GM18507 (cell line): Measurements from ENCODE around the gene ABCG4.
"Not testable (repeated sequence)": the region's sequence is repeated elsewhere in the genome, so short reads cannot be mapped to it uniquely, and the experiment has no call there.

ENCODE experiments used
- DNase-seq: peaks from one replicate; pipeline ENCODE4 v3.0.0; 2011; ENCODE audit warnings: low read depth; ENCODE audit not compliant: insufficient read length; ENCODE audit errors: extremely low spot score
- FAIRE-seq: peaks from 2 replicates; lab custom pipeline; 2011; peaks lifted over from hg19 to GRCh38; lab: Jason Lieb, UNC

Gene ABCG4

DNA sequence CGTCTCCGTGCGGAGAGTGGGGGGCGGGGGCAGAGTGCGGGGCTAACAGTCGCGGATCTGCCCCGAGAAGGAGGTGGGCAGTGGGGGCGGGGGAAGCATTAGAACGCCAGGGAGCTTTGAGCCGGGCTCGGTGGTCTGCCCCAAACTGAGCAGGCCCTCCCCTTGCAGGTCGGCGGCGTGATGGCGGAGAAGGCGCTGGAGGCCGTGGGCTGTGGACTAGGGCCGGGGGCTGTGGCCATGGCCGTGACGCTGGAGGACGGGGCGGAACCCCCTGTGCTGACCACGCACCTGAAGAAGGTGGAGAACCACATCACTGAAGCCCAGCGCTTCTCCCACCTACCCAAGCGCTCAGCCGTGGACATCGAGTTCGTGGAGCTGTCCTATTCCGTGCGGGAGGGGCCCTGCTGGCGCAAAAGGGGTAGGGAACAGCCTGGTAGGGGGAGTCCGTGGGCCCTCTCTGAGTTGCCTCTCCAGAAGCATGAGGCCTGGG, 979 bp downstream of the ABCG4 start:
- DNase-seq (no peak), FAIRE-seq (no peak)

- FAIRE-seq = no peak
- DNase-seq = no peak
Observed at GRCh38 chr11:119152043-119152442, 3.2 kb downstream of the ABCG4 start.

GRCh38 chr11:119152604-119153003, 3.8 kb downstream of the ABCG4 start:
- DNase-seq (no peak), FAIRE-seq (no peak)

- DNase-seq (no peak), FAIRE-seq (no peak)
Observed at GRCh38 chr11:119153049-119153818, 4.4 kb downstream of the ABCG4 start.

GRCh38 chr11:119154178-119154577, 5.3 kb downstream of the ABCG4 start:
- DNase-seq (no peak), FAIRE-seq (no peak)

DNA sequence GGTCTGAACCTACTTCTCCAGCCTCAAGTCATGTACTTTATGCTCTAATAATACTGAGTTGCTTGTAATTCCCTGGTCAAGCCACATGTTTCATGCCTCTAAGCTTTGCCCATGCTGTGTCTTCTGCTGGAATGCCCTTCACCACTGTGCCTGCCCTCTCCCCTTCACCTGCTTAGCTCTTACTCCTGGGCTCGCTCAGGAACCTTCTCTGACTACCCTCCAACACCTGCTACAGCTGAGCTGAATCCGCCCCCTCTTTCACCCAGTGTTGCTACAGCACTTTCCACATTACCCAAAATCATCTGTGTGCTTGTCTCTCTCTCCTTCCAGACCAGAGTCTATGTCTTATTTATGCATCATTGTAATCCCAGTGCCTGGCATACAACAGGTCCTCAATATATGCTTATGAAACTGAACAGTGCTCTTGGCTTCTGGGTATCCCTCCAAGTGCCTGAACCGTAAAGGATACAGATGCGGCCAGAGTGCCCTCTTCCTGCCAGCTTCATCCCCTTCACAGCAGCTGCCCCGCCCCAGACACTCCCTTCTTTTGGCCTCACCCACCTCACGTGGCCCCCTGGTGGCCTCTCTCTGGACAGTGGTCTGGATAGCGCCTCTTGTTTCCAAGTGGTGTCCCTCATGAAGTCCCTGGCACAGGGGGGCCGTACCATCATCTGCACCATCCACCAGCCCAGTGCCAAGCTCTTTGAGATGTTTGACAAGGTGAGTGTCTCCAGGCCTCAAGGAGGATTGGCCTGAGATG, 7.1 kb downstream of the ABCG4 start:
- FAIRE-seq = no peak
- DNase-seq = no peak

- DNase-seq = no peak
- no peak for FAIRE-seq
Observed at GRCh38 chr11:119156496-119156895, 7.6 kb downstream of the ABCG4 start.

GRCh38 chr11:119157063-119157462, 8.2 kb downstream of the ABCG4 start:
- FAIRE-seq (no peak), DNase-seq (no peak)

DNA sequence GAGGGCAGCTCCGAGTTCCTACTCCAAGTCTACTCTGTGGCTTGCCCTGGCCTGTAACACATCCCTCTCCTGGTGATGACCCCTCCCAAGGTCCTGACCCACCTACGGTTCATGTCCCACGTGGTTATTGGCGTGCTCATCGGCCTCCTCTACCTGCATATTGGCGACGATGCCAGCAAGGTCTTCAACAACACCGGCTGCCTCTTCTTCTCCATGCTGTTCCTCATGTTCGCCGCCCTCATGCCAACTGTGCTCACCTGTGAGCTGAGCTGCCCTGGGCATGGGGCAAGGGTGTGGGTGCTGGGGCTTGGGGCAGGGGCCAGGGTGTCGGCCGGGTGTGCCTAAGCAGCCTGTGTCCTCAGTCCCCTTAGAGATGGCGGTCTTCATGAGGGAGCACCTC, 9.6 kb downstream of the ABCG4 start:
- FAIRE-seq (no peak), DNase-seq (no peak)

GRCh38 chr11:119160151-119160550, 11.3 kb downstream of the ABCG4 start:
- DNase-seq = no peak
- no peak for FAIRE-seq

DNA sequence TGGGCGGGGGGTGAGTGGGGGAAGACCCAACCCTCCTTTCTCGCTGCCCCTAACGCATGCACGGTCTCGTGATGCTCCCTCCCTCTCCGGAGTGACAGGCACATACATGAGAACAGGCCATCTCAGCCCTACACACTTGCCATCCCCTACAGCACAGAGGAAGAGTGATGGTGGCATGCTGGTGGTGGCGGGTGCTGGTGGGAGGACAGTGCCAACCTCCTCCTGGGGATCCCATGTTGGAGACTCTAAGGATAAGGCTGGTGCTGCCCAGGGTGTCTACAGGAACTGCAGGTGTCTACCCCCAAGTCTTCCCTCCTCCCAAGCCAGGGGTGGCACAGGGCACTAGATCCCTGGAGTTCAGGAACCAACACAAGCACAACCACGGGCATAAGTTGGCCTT, 13.0 kb downstream of the ABCG4 start:
- FAIRE-seq = no peak
- DNase-seq = no peak

DNA sequence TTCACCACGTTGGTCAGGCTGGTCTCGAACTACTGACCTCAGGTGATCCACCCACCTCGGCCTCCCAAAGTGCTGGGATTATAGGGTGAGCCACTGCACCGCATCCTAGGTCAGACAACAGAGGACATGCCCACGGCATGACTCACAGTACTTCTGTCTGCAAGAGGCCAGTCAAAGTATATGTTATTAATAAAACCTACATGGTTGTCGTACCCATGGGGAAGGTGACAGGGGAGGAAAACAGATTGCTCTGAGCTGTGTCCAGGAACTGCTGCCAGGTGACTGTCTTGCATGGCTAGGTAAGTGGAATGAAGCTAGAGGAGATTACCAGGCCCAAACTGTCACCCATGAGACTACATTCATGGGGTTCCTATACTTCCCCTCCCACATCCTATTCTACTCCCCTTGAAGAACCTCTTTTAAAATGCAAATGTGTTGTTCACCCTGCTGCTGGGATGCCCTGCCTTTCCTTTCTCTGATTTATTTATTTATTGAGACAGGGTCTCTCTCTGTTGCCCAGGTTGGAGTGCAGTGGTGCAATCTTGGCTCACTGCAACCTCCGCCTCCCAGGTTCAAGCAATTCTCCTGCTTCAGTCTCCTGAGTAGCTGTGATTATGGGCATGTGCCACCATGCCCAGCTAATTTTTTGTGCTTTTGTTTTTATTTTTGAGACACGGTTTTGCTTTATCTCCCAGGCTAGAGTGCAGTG, 17.7 kb downstream of the ABCG4 start:
- FAIRE-seq = no peak

GRCh38 chr11:119167077-119167458, 18.2 kb downstream of the ABCG4 start:
- FAIRE-seq, DNase-seq: not testable (repeated sequence)

More for the DNA sequence above, 17.7 kb downstream of the ABCG4 start:
- DNase-seq = no peak

GRCh38 chr11:119167933-119168332, 19.1 kb downstream of the ABCG4 start:
- no peak for DNase-seq
- FAIRE-seq = no peak

DNA sequence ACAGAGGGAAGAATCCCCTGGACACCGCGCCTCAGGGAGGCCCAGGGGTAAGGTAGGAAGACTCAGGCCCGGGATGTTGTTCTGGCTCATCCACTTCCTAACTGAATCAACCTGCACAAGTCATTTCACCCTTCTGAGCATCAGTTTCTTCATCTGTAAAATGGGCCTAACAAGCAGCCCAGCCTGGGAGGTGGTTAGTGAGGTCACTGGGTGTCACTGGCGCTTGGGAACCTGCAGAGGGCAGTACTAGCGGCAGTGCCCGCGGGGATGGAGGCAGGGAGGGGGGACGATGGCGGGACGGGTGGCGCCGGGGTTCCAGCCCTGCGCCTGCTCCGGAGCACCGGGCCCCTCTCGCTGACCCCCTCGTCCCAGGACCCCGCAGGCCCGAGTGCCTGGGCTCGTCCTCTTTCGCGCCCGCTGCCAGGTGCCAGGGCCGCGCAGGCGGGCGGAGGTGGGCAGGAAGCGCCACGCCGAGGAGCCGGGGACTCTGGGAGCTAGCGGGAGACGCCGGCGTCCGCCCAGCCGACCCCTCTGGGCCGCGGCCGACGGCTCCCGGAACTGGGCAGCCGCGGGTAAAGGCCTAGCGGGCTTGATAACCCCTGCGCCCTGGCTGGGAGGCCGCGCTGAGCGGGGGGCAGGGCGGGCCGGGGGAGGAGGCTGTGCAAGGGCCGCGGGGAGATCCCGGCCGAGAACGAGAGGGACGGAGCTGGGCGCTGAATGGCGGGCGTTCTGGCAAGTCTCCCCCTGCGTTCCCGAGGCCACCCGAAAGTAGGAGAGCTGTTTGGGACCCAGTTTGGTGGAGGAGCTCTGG, 19.8 kb downstream of the ABCG4 start, which contains the start of gene NLRX1:
Gene NLRX1, plus strand, starts transcription at position 255 of the 811 bp plus-strand sequence. CDS start 2,679 bp downstream, outside the sequence.
- DNase-seq (peak; percentile 92), FAIRE-seq (peak; percentile 89)

- FAIRE-seq (no peak), DNase-seq (peak; percentile 39)
Observed at GRCh38 chr11:119169282-119169719, 20.4 kb downstream of the ABCG4 start.

GRCh38 chr11:119172513-119172912, 23.7 kb downstream of the ABCG4 start:
- DNase-seq = no peak
- no peak for FAIRE-seq

DNA sequence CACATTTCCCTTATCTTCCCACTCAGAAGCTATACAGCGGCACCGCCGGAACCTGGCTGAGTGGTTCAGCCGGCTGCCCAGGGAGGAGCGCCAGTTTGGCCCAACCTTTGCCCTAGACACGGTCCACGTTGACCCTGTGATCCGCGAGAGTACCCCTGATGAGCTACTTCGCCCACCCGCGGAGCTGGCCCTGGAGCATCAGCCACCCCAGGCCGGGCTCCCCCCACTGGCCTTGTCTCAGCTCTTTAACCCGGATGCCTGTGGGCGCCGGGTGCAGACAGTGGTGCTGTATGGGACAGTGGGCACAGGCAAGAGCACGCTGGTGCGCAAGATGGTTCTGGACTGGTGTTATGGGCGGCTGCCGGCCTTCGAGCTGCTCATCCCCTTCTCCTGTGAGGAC, 24.6 kb downstream of the ABCG4 start:
- FAIRE-seq (no peak), DNase-seq (no peak)

- FAIRE-seq (no peak), DNase-seq (no peak)
Observed at GRCh38 chr11:119175493-119176077, 26.7 kb downstream of the ABCG4 start.
